HG03025 (cell line): ENCODE results near the gene LMOD1.

Source experiments
- ATAC-seq: cut with Tn5 transposase; IDR thresholded peaks from one replicate; pipeline ENCODE4 v1.9.1; 2021; ENCODE audit warnings: mild to moderate bottlenecking, moderate library complexity; ENCODE audit not compliant: unreplicated experiment, low FRiP score

LMOD1 gene

DNA sequence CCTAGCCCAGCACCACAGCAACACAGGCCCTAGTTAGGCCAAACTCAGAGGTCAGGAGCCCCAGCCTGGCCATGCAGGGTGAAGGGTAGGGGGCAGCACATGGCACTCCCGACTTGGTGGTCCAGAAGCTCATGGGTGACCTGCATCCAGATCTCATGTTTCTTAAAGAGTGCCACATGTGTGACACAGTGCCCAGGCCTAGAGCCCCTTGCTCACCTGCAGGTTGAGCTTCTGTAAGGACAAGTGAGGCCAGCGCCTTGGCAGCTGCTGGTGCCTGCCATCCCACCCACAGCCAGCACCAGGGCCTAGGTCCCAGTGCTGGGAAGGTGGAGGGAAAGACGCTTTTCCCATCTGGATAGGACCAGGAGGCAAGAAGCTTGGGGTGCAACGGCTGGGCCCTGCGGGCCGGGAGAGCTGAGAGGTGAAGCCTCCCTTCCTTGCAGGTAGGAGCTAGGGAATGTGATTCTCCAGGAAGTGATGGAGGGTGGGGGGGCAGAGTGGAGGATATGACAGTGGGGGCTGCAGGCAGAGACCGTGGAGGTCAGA lies 51.2 kb downstream of the LMOD1 start:
- ATAC-seq, result no peak

DNA sequence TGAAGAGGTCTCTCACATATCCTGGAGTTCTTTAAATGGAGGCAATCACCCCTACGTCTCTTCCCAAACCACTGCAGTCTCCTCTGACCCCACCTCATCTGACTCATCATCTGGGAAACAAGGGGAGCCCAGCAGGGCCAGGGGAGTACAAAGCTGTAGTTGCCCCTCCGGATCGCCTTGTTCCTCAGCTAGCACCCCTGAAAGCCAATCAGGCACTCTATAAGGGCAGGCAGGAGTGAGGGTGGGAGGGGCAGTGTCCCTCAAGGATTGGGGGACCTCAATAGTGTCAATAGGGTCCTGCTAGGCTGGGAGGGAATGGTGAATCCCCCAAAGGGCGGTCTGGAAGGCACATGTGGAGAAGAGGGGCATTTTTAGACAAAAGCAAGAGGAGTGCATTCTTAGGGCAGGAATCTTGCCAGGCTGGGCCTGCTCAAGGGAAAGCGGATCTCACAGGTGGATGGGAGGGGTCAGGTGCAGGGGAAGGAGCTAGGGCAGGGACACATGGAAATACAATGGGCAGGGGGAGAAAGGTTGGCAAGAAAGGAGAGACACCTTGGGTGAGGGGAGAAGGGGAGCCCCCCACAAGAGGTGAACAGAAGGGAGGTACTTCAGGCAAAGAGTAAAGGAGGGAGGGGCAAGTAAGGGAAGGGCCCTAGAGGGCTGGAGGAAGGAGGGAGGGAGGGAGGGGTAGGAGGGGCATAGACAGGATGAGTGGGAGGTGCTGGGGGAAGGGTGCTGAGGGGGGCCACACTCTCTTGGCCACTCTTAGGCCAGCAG lies 51.8 kb downstream of the LMOD1 start:
- ATAC-seq, result no peak

DNA sequence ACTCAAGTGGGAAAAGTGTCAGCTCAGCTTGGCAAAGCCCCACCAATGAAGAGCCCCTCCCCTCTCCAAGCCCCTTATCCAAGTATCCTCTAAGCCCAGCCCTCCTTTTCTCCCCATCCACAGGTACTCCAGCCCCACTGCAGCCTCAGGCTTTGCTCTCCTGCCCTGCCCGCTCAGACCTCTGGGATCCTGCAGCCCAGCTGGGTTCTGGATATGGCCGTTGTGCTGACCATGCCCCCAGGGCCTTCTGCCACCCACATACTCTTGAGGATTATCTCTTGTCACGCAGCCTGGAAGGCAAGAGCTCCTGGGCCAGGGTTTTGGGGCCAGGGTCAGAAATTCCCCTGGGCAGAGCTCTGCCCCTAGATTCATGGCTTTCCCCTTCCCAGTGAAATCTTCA lies 52.9 kb downstream of the LMOD1 start:
- ATAC-seq, result no peak

DNA sequence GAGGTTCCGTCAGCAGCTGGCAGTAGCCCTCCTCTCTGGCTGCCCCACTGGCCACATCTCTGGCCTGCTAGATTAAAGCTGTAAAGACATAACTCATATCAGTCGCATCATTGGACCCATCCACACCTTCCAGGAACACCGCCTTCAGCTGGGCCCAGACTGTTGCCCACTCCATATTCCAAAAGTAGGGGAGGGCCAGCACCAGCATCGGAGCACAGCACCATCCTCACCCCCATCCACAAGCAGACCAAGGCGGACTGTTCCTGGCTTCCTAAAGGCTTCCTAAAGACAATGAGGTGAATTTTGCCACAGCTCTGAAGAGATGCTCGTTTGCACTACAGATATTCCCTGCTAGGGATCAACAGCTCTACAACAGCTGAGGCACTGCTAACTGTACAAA lies 54.1 kb downstream of the LMOD1 start:
- no peak for ATAC-seq

DNA sequence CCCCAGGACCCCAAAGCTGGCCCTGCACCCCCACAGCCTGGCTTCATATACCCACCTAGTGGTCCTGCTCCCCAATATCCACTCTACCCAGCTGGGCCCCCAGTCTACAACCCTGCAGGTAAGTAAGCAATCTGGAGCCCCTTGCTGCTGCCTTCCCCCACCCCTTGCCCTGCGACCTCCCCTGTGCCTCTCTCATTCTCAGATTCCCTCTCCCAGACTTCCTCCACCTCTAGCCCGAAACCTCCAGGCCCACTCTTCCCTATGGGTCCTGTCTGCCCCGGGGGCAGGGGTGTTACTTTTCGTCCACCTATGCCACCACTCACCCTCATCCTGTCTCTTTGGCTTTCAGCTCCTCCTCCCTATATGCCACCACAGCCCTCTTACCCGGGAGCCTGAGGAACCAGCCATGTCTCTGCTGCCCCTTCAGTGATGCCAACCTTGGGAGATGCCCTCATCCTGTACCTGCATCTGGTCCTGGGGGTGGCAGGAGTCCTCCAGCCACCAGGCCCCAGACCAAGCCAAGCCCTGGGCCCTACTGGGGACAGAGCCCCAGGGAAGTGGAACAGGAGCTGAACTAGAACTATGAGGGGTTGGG lies 54.8 kb downstream of the LMOD1 start:
- no peak for ATAC-seq

DNA sequence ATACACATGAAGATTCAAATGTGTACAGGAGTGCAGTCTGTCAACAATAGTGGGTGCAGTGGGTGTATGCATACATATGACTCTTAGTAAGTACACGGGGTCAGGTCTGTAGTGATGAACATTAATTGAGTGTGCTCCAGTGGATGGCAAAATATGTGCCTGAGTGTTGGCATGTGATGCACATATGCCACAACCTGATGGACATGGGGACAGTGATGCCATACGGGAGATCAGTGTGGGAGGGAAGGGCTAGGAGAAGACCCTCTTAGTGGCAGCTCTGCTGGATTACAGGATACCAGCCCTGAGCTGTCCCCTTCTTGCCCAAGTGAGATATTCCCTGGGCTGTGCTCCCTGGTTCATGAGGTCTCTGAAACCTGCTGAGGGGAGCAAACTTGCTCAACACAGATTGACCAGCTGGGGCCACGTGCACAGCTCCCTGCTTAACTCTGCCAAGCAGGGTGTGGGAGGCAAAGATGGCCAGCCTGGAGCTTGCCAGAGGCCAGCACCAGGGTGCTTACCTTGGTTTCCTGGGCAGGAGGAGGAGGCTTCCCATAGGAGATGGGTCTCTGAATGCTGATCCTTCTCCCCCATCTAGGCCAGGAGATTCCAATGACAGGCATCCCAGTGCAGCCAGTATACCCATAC lies 55.4 kb downstream of the LMOD1 start:
- no peak for ATAC-seq

DNA sequence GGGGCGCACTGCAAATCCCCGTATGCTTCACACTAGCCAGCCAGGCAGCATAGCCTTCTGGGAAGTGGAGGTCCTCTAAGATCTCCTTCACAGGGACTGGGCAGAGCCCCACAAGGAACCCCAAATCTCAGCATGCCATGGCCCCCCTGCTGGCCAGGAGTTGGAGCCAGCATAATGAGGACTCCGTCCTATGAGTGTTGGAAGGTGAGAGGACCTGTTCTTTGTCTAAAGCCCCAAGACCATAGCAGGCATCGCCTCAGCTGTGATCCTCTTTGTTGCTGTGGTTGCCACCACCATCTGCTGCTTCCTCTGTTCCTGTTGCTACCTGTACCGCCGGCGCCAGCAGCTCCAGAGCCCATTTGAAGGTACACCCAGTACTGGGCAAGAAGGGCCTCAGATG lies 56.1 kb downstream of the LMOD1 start:
- ATAC-seq, result no peak

DNA sequence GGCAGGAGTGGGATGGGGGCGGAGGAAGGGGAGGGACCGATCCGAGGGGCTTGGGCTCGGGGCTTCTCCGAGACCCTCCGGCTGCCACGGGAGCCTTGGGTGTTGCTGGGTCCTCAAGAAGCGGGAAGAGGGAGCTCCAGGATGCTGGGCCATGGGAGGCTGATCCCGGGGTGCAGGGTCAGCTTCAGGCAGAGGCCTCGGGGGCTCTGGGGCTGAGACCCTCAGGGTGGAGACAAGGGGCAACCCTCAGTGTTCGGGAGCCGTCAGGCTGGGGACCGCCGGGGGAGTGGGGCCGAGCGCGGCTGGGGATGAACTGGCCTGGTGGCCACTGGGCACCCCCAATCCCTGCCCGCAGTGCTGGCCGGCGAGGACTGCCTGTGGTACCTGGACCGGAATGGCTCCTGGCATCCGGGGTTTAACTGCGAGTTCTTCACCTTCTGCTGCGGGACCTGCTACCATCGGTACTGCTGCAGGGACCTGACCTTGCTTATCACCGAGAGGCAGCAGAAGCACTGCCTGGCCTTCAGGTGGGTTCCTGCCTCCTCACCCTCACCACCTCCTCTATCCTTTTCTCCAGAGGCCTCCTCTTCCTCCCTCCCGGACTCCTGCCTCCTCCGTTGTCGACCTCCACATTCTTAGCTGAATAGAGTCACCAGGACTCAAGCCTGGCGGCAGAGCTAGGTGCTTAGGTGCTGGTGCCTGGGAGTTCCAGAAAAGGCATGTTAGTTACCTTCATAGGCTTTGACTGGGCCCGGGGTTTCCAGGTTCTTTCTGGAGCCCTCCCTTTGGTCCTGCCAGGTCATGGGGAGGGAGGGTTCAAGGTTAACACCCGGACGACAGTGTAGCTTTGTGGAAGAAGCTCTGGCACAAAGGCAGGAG lies 57.0 kb downstream of the LMOD1 start:
- no peak for ATAC-seq

DNA sequence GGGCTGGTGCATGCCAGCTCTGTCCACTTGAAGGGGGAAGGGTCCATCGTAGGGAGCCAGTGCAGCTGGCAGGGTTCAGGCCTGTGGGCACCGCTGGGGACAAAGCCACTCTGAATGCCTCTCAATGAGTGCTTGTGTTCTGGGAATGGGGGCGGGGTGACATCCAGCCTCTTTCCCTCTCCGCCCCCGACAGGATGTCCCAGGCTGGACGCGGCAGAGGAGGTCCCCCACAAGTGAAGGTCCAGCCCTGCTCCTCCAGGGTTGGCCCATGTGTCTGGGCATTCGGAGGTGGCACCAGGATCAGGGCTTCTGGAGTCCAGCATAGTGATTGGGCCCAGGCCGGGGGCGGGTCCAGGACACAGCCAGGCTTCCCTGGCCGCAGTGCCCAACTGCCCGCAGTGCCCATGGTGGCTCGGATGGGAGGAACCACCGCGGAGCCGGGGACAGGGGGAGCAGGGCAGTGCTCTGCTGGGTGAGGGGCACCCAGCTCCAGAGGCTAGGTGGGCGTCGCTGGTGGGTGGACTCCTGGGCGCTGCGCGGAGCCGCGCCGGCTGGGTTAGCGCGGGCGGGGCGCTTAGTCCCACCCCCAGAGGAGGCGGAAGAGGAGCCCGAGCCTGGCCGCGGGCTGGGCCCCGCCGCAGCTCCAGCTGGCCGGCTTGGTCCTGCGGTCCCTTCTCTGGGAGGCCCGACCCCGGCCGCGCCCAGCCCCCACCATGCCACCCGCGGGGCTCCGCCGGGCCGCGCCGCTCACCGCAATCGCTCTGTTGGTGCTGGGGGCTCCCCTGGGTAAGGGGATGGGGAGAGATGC lies 57.9 kb downstream of the LMOD1 start, which contains the start of gene SHISA4:
Gene SHISA4 (plus strand): TSS at position 617 of the 808 bp plus-strand sequence. CDS start 97 bp downstream, at position 714.
- ATAC-seq, result no peak

DNA sequence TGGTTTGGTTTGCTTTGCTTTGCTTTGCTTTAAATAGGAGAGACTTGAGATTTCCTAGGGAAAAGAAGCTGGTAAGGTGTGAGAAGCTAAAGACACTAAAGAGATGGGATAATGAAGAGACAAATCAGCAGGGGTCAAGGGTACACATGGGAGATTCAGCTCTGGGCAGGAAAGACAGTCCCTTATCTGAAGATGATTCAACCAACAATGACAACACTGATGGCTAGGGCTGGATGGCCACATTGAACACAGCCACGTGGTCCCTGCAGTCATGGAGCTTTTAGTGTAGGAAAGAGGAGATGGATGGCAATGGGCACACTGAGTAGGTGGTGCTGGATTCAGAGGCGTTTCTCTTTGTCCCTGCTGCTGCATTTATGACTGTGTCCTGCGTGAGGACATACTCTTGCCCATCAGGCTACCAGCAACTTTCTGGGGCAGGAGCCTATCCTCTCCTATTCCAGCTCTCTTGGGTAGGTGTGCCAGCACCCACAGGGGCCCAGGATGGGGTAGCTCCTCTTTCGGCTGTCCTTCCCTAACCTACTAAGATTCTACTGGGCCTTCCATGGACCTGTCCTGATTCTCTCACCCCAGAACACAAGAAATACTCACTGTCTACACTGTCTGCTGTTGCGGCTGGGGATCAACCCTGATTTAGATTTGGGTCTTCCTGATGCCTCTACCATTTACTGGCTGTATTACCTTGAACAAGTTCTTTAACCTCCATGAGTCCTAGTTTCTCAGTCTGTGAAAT lies 59.1 kb downstream of the LMOD1 start:
- ATAC-seq, result no peak

DNA sequence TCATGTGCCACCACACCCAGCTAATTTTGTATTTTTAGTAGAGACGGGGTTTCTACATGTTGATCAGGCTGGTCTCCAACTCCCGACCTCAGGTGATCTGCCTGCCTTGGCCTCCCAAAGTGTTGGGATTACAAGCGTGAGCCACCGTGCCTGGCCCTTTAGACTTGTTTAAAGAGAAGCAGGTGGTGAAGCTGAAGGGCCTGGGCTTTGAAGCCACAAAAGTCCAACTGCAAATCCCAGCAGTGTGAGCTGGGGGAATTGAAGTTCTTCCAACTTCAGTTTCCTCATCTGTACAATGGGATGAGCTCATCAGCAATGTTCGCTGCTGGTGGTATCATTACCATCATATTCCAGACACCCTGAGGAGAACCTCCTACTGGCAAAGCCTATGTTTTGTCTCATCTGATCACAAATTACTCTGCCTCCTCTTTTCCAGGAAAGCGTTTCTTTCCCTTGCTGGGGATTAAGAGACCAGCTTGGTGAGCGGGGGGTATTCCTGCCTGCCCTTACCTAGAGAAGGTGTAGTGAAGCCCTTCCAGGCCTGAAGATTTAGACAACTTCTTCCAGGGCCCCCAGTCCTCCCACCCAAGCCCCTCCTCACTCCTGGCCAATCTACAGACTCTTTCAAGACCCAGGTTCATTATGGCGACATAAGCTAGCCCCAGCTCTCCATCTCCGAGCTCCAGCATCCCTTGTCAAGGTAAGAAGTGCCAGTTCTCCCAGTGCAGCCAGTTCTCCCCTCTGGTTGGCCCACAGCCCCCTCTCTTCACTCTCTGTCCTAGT lies 60.1 kb downstream of the LMOD1 start:
- ATAC-seq, result no peak

DNA sequence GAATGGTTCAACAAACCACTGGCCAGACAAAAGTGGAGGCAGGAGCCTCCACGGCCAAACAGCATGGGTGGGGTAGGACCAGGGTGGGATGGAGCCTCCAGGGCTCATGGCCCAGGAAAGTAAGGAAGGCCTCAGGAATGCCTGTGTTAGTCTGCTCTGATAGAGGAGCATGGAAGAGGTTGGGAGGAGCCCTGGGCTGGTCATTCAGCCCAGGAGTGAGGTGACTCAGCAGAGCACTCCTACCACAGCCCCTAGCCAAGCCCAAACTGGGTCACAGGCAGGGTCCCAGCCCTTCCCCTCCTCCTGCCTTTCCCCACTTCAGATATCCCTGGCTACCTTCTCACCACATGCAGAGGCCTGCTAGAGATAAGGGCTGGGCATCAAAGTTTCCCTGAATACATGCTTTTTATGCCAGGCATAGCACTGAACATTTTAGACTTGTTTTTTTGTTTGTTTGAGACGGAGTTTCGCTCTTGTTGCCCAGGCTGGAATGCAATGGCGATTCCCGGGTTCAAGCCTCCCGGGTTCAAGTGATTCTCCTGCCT lies 60.7 kb downstream of the LMOD1 start:
- no peak for ATAC-seq

DNA sequence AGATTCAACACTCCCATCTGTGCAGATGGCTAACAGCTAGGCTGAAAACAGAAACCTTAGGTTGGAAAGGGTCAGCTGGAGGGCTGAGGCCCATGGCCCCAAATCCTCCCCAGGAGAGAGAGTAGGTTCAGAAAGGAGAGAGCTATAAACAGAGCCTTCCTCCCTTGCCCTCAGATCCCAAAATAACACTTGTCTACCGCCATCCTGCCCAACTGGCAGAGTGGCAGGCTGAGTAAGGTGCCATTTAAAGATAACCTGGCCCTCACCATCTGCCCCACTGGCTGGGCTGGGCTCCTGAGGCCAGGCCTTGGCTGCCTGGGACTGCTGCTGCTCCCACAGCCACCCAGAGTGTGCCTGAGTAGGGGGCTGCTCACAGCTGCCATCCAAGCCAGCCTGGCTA lies 61.9 kb downstream of the LMOD1 start:
- no peak for ATAC-seq

DNA sequence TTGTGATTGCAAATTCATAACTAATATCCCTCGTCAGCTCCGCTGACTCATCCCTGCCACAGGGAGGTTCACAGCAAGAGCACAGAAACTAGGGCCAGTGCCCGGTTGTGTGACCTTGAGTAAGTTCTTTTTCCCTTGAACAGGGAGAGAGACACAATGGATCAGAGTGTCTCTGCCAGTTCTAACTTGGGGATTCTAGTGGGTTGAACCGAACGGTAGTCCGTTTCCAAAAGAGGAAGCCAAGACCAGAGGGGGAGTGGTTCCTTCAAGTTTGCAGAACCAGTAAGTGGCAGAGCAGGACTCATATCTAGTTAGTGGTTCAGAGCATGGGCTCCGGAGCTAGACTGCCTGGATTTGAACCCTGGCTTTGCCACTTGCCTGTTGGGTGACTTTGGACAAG lies 62.6 kb downstream of the LMOD1 start:
- no peak for ATAC-seq

DNA sequence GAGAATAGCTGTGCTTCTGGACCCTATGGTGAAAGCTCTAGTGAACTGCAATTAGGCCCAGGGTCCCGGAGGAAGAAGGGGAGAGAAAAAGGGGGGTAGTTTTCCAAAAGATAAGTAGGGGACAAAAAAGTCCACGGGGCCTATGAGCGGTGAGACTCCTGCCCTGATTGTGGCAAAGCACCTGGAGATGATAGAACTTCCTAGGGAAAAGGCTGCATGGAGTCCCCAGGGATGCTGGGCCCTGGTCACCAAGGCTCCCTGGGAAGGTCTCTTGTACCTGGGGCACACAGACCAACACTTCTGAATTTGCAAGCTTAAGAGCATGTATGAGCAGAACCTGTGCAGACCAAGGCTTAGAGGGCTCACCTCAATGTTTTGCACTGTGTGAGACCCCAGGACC lies 63.1 kb downstream of the LMOD1 start:
- no peak for ATAC-seq

DNA sequence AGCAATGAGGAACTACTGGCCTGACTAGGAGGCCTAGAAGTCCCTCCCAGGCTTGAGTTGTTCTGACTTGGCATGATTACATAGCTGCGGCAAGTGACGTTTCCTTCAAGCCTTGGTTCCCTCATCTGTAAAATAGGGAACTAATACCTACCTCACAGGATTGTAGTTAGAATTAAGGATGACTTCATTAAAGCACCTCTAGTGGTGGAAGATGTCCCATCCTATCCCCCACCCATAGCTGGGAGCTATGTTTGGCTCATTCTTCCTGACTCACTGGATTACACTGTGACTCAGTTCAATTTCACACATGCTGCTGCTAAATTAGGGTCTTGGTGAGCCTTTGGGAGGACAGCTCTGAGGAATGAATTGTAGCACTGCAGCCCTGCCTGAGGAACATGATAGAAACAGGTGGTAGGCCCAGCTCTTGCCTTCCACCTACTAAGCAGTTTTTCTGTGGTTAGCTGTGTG lies 63.6 kb downstream of the LMOD1 start:
- no peak for ATAC-seq

DNA sequence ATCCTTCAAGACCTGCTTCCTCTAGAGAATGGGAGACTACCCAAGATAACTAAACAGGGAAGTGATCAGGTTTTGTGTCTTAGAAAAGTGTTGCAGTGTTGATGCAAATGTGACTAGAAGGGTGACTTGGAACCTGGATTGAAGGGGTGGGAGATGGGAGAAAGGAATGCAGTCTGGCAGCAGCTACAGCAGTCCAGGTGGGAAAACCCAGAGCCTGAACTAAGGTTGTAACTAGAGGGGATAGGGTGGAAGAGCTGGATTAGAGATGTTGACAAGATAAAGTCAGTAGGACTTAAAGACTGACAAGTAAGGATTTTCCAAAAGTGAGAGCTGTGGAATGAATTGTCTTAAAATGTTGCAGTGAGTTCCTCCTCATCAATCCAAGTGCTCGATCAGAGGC lies 64.7 kb downstream of the LMOD1 start:
- no peak for ATAC-seq
